EL (cell line): ENCODE results near the gene KHDRBS2.
"Not testable (repeated sequence)": the region's sequence is repeated elsewhere in the genome, so short reads cannot be mapped to it uniquely, and the experiment has no call there.

Experiments used
- DNase-seq: peaks from one replicate; pipeline ENCODE4 v3.0.0-alpha.2; 2016

KHDRBS2 gene

GRCh38 chr6:61841958-61842357 lies 444.1 kb downstream of the KHDRBS2 start:
- DNase-seq, result no peak

- no peak for DNase-seq
Measured at GRCh38 chr6:61835237-61835636, 450.8 kb downstream of the KHDRBS2 start.

- no peak for DNase-seq
Measured at GRCh38 chr6:61833176-61833755, 452.8 kb downstream of the KHDRBS2 start.

GRCh38 chr6:61817716-61818115 lies 468.3 kb downstream of the KHDRBS2 start:
- no peak for DNase-seq

- DNase-seq, result no peak
Measured at GRCh38 chr6:61810047-61810446, 476.0 kb downstream of the KHDRBS2 start.

- no peak for DNase-seq
Measured at GRCh38 chr6:61809004-61809595, 476.9 kb downstream of the KHDRBS2 start.

- DNase-seq, result no peak
Measured at GRCh38 chr6:61787998-61788397, 498.0 kb downstream of the KHDRBS2 start.

GRCh38 chr6:61769446-61769845 lies 516.6 kb downstream of the KHDRBS2 start:
- not testable (repeated sequence) for DNase-seq

GRCh38 chr6:61755739-61756138 lies 530.3 kb downstream of the KHDRBS2 start:
- no peak for DNase-seq

- no peak for DNase-seq
Measured at GRCh38 chr6:61751986-61752385, 534.0 kb downstream of the KHDRBS2 start.

- no peak for DNase-seq
Measured at GRCh38 chr6:61745994-61746393, 540.0 kb downstream of the KHDRBS2 start.

GRCh38 chr6:61711849-61712248 lies 574.2 kb downstream of the KHDRBS2 start:
- DNase-seq, result no peak

GRCh38 chr6:61688165-61688564 lies 597.9 kb downstream of the KHDRBS2 start:
- no peak for DNase-seq

GRCh38 chr6:61682562-61682961 lies 603.5 kb downstream of the KHDRBS2 start:
- no peak for DNase-seq

GRCh38 chr6:61679625-61680024 lies 606.4 kb downstream of the KHDRBS2 start:
- DNase-seq, result no peak

- no peak for DNase-seq
Measured at GRCh38 chr6:61675734-61676133, 610.3 kb downstream of the KHDRBS2 start.

GRCh38 chr6:61649845-61650244 lies 636.2 kb downstream of the KHDRBS2 start:
- no peak for DNase-seq

- DNase-seq, result no peak
Measured at GRCh38 chr6:61640463-61640862, 645.6 kb downstream of the KHDRBS2 start.
